ENCODE results near the gene FBXO44.
"Not testable (repeated sequence)": the region's sequence is repeated elsewhere in the genome, so short reads cannot be mapped to it uniquely, and the experiment has no call there.

The FBXO44 gene

DNA sequence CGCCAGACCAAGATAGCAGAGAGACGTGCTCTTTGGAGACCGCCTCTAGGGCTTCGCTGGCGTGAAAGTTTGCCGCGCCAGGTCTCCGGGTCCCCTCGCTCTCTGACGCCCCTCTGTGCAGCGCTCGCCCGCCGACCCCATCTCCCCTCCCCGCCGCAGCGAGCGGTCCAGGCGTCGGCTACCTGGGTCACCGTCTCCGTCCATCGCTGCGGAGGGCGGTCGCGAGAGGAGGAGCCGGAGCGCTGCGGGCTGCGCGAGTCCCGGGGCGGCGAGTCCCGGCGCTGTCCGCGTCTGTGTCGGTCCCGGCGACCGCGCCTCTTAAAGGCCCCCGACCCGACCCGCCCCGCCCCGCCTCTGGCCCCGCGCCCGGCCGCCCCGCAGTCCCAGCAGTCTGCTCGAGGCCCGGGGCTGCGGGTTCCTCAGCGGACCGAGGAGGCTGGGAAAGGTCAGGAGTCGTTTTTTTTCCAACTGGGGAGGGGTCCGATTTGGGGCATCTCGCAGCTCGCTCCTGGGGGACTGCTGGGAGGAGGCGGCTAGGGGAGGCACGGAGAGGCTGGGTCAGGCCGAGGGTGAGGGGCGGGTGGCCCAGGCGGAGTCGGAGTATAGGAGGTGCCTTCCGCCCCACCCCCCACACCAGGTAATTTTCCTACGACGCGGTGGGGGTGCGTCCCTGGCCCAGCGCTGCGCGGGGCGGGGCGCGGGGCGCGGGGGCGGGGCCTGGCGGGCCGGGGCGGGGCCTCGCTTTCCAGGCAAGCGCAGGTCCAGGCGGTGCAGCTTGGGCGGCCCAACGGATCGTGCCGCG, at the start of gene FBXO44, which contains the start of gene FBXO2:
Gene FBXO44 (plus strand): TSS at position 741 of the 802 bp plus-strand sequence. CDS start 959 bp downstream, outside the sequence.
Gene FBXO2 (minus strand): TSS at position 293 of the 802 bp plus-strand sequence. CDS start 89 bp downstream, at position 204.
- peak; percentile 67 for DNase-seq

DNA sequence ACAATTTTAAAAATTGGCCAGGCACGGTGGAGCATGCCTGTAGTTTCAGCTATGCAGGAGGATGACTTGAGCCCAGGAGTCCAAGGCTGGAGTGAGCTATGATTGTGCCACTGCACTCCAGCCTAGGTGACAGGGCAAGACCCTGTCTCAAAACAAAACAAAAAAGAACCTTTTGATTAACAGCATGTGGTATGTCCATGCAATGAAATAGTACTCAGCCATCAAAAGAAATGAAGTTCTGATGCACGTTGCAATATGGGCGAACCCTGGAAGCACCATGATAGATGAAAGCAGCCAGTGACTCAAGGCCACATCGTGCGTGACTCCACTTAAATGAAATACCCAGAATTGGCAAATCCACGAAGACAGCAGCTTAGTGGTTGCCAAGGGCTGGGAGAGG, 47.9 kb upstream of the FBXO44 start:
- no peak for DNase-seq

DNA sequence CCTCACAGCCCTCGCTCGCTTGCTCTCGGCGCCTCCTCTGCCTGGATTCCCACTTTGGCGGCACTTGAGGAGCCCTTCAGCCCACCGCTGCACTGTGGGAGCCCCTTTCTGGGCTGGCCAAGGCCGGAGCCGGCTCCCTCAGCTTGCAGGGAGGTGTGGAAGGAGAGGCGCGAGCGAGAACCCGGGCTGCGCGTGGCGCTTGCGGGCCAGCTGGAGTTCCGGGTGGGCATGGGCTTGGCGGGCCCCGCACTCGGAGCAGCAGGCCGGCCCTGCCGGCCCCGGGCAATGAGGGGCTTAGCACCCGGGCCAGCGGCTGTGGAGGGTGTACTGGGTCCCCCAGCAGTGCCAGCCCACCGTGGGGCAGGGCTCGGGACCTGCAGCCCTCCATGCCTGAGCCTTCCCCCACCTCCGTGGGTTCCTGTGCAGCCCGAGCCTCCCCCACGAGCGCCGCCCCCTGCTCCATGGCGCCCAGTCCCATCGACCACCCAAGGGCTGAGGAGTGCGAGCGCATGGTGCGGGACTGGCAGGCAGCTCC, 46.0 kb upstream of the FBXO44 start:
- DNase-seq = not testable (repeated sequence)

- not testable (repeated sequence) for DNase-seq
Measured at GRCh38 chr1:11609378-11609777, 45.3 kb upstream of the FBXO44 start.

DNA sequence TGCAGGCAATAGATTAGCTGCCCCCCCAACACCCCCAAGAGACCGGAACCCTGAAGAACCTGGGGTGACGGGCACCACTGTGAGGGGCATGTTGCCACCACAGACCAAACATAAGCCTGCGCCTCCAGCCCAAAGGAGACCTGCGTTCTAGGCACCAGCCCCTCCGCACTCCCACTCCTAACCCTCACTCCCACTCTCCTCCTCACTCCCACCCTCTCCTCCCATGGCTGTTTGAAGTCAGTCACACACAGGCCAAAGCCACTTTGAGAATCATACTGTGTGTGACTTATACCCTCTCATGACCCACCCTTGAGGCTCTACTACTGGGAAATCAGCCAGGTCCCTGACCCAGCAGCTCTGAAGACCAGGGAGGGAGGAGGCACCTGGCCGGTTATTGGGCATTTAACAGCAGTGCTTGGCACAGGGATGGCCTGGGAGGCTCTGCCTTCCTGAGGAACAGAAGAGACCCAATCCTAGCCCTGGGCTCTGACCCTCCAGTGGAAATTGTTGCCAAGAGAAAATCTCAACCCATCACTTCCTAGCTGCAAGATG, 44.0 kb upstream of the FBXO44 start:
- no peak for DNase-seq

- DNase-seq = no peak
Measured at GRCh38 chr1:11611638-11612327, 42.9 kb upstream of the FBXO44 start.

DNA sequence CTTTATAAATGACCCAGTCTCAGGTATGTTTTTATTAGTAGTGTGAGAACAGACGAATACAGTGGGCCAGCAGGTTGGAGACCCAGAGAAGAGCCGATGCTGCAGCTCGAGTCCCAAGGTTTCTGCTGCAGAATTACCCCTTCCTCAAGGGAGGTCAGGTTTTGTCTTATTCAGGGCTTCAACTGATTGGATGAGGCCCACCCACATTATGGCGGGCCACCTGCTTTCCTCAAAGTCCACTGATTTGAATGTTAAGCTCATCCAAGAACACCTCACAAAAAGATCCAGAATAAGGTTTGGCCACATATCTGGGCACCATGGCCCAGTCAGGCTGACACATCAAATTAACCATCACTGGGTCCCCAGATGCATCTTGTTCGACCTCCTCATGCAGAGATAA, 41.3 kb upstream of the FBXO44 start:
- DNase-seq = no peak

DNA sequence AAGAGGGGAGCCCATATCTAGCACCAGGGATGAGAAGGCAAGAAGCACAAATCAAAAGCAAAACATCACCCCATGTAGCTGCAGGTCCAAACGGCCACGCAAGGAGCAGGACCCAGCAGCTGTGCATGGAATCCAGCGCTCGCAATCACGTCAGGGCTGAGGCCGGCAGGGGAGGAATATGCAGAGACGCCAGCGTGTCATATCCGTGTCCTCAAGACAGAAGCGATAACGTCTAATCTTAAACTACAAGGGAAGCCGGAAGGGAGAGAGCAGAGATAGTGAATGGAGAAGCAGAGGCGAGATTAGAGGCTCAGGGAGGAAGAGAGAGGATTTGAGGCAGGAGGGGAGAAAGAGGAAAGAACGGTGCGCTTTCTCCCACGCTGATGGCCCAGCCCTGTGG, 39.6 kb upstream of the FBXO44 start:
- DNase-seq = no peak

GRCh38 chr1:11616766-11617165, 37.9 kb upstream of the FBXO44 start:
- no peak for DNase-seq

- DNase-seq = no peak
Measured at GRCh38 chr1:11617314-11617713, 37.4 kb upstream of the FBXO44 start.

- no peak for DNase-seq
Measured at GRCh38 chr1:11617741-11618140, 36.9 kb upstream of the FBXO44 start.

- no peak for DNase-seq
Measured at GRCh38 chr1:11620405-11620804, 34.3 kb upstream of the FBXO44 start.

DNA sequence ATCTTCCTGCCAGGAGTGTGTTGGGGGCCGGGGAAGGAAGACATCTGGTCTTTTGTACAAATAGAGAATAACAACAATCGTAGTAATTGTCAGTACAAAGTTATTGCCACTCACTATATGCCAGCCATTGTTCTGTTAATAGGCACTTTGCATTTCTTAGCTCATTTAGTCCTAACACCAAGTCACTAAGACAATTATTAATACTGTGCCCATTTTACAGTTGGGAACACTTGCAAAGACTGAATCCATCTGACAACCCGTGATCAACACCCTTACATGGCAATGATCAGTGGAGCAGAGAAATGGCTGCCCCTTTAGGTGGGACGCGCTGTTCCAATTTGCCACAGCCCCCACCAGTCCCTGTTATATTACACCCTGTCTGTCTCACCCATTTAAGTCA, 33.8 kb upstream of the FBXO44 start:
- DNase-seq = no peak

GRCh38 chr1:11622398-11622797, 32.3 kb upstream of the FBXO44 start:
- DNase-seq = no peak

DNA sequence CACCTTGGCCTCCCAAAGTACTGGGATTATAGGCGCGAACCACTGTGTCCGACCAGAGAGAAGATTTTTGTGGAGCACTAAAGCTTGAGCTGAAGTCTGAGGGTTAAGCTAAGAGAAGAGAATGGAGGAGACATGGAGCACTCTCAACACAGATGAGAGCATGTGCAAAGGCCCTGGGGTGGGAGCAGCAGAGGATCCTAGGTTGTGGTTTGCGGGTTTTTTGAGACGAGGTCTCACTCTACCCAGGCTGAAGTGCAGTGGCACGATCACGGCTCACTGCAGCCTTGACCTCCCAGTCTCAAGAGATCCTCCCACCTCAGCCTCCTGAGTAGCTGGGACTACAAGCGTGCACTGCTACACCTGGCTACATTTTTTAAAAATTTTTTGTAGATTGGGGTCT, 31.0 kb upstream of the FBXO44 start:
- DNase-seq = no peak

DNA sequence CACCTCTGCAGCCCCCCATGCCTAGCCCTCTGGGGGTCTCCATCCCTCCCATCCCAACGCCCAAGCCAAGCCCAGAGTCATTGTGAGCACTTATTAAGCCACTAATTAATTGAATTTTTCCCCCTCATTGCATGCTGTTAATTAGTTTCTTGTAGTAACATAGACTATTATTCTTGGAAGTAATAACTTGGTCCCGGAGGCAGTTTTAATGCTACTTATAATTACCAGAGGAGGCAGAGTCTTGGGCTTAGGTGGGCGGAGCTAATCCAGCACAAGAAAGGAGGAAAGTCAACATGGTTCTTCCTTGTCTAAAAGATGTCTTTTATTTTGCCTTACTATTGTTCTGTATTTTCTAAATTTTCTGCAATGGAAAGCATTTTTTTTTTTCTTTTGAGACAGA, 28.1 kb upstream of the FBXO44 start:
- no peak for DNase-seq

GRCh38 chr1:11628767-11629166, 25.9 kb upstream of the FBXO44 start:
- no peak for DNase-seq

- DNase-seq = no peak
Measured at GRCh38 chr1:11629184-11630016, 25.3 kb upstream of the FBXO44 start.

GRCh38 chr1:11634365-11635192, 20.1 kb upstream of the FBXO44 start:
- no peak for DNase-seq

DNA sequence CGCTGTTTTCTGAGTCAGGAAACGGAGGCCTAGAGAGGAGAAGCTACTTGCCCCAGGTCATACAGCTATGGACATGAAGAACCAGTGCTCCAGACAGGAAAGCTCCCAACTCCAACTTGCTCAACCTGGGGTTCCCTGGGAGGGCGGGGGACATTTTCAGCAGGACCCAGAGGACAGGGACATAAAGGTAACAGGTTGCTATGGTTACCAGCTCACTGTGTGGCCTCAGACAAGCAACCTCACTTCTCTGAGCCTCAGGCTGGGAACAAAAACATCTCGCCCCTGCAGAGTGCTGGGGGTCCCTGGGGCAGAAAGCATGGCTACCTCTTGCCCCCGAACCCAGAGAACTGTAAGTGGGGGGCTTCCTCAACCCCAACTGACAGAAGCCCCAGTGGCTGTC, 16.6 kb upstream of the FBXO44 start:
- no peak for DNase-seq

GRCh38 chr1:11639372-11639771, 15.3 kb upstream of the FBXO44 start:
- no peak for DNase-seq

- DNase-seq = no peak
Measured at GRCh38 chr1:11640101-11640500, 14.6 kb upstream of the FBXO44 start.

Measured in activated CD4-positive, alpha-beta T cell treated with anti-CD3 and anti-CD28 coated beads for 1 hour (primary cell).